HT-29 (cell line): ENCODE data around the gene ZGLP1. TPM values are rescaled to one million over a fixed set of nuclear protein-coding genes. Genes with fewer than 3 reads are reported as not detected.
"Not testable (repeated sequence)": the region's sequence is repeated elsewhere in the genome, so short reads cannot be mapped to it uniquely, and the experiment has no call there.

Source experiments
- DNase-seq: peaks from one replicate; pipeline ENCODE4 v3.0.0-alpha.2; 2015; ENCODE audit warnings: low spot score
- total RNA-seq: library from RNA; depleted of rRNA; stranded (reverse); fragments of >200 nt; shearing (Covaris generic); gene quantifications from 2 replicates; pipeline ENCODE4 v1.2.3, GENCODE V29; 2014; rRNA removed

ZGLP1 gene
- total RNA-seq: 0.16 and 0.51 TPM in 2 replicates

DNA sequence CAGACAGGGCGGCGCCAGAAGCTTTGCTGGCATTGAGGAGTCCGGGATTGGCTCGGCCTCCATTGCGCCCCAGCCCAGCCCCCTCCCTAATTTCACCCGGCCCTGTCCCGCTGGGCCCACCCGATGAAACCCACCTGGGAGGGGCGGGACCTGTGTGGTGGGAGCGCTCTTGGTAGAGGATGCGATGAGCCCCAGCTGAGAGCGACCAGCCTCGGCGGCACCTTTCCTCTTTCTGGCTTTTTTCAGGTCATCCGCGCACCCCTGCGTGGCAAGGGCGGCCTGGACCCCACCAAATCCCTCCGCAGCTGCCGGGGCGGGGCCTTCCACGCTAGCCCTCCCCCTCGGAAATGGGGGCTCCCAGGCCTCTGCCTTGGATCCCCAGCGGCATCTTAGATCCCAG, at the start of gene ZGLP1:
ZGLP1 (minus strand) TSS at position 393 of the 400 bp plus-strand sequence.
- DNase-seq: no peak

DNA sequence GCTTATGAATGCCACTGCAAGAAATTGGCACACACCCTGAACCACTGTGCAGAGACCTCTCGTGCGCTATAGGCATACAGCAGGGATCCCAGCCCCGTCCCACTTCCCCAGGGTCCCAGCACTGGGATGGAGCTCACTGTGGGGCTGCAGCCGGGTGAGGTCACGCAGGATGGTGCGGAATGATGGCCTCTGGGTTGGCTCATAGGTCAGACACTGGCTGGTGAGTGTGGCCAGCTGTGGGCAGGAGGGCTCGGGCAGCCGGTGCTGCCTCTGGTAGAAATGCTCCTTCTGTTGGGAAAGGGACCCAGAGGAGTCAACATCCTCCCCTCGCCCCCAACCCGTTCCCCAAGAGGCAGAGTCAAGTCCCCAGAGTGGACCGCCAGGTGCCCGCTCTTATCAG, 46.8 kb upstream of the ZGLP1 start:
- DNase-seq: no peak

DNA sequence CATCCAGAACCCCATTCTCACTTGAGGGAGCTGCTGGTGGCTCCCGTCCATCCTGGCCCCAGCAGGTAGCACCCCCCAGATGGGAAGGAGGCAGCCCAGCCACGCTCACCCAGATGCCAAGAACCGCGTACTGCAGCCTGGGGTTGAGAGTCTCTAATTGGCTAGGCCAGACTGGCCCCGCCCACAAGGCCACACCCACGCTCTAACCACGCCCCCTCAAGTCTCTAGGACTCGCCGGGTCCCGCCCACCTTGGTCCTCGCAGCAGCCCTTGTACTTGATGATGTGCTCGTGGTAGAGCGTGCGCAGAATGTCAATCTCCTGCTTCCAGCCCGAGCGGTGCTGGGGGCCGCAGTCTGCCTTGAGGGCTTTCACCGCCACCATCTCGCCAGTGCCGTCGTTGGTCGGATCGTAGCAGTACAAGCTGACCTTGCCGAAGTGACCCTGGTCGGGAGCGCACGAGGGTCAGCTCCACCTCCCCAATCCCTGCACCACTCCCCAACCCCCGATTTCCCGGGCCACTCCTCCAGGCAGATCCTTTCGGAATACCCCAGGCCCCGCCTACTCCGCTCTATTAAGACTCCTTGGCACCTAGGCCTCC, 44.3 kb upstream of the ZGLP1 start:
- peak; percentile 4 for DNase-seq

DNA sequence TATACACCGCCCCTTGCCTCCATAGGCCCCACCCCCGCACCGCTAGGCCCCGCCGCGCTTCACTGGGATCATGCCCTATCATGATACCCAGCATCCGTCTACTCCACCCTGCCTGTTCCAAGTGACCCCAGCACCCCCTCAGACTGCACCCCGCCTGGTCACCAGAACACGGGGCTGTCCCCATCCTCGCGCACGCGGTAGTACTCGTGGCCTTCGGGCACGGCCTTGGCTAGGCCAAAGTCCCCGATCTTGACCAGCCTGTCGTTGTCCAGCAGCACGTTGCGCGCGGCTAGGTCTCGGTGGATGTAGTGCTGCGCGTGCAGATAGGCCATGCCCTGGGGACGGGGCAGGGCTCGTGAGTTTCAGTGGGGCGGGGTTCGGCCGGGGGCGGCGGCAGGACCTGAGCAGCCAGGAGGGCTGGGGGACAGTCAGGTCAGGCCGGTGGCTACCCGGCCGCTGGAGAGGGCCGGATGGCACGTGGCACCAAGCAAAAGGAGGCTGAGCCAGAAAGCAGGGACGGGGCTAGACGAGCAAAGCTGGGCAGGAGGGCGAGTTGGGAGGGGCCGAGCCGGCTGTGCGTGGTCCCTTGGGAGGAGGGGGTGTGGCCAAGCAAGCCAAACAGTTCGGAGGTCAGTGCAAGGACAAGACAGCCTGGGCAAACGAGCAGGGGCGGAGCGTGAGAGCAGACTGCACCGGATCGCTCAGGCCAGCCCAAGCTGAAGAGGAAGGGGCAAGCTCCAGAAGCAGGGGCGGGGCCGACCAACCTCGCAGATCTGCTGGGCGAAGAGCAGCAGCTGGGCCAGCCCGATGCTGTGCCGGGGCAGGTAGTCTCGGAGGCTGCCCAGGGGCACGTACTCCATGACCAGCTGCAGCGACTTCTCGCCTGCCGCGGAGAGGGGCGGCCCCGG, 43.4 kb upstream of the ZGLP1 start:
- DNase-seq: no peak

DNA sequence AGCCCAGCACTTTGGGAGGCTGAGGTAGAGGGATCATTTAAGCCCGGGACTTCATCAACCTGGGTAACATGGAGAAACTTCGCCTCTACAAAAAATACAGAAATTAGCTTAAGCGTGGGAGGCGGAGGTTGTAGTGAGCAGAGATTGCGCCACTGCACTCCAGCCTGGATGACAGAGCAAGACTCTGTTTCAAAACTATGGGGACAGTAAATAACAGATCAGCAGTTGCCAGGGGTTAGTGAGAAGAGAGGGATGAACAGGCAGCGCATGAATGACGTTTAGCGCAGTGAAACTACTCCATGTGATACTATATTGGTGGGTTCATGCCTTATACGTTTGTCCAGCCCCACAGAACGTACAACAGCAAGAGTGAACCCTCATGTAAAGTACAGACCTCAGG, 36.9 kb upstream of the ZGLP1 start:
- DNase-seq: no peak

DNA sequence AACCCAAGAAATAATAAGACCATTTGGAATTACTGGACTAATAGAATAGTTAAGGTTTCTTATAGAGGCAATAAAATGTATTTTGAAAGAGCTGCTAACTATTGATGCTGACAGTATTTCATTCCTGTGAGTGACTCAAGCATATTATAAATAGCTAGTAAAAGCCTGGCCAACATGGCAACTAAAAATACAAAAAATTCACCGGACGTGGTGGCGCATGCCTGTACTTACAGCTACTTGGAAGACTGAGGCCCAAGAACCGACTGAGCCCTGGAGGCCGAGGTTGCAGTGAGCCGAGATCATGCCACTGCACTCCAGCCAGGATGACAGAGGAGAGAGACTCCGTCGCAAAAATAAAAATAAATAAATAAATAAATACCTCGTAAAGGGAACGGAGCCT, 35.2 kb upstream of the ZGLP1 start:
- no peak for DNase-seq

DNA sequence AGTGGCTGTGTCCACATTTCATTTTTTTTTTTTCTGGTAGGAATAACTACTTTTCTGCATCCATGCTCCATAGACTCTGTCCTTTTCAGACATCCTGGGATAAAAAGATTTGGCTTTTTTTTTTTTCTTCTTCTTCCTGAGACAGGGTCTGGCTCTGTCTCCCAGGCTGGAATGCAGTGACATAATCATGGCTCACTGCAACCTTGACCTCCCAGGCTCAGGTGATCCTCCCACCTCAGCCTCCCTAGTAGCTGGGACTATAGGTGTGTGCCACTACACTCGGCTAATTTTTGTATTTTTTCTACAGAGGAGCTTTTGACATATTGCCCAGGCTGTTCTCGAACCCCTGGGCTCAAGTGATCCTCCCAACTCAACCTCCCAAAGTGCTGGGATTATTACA, 33.9 kb upstream of the ZGLP1 start:
- no peak for DNase-seq

DNA sequence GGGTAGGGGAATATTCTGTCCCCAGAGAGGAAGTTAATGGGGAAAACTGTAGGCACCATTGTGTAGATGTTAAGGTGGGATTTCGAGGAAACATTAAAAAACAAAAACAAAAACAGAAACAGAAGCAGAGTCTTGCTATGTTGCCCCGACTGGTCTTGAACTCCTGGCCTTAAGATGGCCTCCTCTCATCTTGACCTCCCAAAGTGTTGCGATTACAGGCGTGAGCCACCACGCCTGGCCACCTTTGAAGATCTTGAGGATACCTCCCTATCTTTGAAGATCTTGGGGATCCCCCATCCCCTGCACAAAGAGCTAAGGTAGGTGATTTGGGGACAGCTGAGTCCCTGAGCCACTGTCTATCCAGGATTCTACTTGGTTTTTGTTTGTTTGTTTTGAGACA, 30.4 kb upstream of the ZGLP1 start:
- no peak for DNase-seq

DNA sequence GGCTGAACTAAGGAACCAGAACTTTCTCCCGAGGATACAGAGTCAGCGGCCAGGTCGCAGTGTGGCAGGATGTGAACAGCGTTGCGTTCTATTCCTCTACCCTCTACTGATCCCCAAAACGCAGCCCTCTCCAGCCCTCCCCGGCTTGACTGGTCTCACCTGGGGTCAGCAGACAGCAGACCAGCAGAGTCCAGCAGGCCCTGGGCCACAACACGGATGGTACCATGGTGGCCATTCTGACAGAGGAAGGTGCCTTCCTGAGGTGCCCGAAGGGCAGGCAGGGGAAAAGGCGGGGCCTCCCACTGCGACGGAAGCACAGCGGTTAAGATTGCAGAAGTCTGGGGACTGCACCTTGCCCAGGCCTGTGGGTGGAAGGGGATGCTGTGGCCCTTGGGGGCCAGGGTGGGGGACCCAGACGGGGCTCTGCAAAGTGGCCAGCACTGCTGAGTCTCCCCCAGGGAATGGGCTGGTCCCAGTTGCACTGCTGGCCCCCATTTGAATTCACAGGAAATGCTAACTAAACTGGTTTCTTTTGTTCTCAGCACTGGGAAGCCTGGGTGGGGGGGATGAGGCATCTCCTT, 29.9 kb upstream of the ZGLP1 start, which contains the start of gene ICAM3:
ICAM3 (minus strand) TSS at position 245 of the 581 bp plus-strand sequence; CDS start at position 235, 10 bp downstream.
- no peak for DNase-seq

DNA sequence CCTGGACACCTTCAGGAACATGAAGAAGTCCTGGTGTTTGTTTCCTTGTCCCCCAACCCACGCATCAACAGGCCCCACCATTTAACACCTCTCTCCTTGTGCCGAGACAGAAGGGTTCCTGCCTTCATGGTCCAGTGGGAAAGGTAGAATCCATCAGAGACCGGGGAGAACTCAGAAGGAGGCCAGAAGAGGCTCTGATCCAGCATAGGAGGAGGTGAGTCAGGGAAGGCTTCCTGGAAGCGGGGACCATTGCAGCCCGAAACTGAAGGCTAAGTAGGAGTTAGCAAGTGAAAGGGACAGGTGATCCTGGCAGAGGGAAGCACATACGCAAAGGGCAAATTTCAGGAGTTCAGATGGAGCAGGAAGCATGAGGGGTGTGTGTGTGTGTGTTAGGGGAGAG, 29.3 kb upstream of the ZGLP1 start:
- DNase-seq: no peak

DNA sequence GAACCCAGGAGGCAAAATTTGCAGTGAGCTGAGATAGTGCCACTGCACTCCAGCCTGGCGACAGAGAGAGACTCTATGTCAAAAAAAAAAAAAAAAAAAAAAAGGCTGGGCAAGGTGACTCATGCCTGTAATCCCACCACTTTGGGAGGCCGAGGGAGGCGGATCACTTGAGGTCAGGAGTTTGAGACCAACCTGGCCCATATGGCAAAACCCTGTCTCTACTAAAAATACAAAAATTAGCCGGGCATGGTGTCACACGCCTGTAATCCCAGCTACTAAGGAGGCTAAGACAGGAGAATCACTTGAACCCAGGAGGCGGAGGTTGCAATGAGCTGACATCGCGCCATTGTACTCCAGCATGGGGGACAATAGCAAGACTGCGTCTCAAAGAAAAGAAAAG, 27.1 kb upstream of the ZGLP1 start:
- not testable (repeated sequence) for DNase-seq

DNA sequence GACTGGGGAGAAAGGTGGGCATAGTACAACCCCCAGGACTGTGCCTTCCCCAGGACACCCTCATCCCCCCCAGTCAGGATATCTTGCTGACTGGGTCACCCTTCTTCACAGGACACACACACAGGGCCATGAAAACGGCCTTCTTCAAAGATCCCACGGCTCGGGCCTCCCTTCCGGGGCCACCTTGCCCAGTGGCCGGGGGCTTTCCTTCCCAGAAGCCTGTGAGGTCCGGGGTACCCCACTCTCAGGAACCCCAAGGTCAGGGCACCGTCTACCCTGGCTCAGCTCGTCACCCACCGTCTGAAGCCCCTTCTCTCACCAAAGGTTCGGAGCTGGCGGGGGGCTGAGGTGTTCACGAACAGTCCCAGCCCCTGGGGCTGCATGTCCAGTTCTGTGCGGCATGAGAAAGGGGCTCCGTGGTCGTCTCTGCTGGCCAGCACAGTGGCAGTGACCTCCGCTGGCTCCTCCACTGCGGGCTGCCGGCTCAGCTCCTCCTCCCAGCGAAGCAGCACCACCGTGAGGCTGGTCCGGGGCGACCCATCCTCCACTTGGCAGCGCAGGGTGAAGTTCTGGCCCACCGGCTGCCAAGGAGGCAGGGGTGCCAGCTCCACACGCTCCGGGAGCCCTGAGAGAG, 25.9 kb upstream of the ZGLP1 start:
- DNase-seq: no peak

DNA sequence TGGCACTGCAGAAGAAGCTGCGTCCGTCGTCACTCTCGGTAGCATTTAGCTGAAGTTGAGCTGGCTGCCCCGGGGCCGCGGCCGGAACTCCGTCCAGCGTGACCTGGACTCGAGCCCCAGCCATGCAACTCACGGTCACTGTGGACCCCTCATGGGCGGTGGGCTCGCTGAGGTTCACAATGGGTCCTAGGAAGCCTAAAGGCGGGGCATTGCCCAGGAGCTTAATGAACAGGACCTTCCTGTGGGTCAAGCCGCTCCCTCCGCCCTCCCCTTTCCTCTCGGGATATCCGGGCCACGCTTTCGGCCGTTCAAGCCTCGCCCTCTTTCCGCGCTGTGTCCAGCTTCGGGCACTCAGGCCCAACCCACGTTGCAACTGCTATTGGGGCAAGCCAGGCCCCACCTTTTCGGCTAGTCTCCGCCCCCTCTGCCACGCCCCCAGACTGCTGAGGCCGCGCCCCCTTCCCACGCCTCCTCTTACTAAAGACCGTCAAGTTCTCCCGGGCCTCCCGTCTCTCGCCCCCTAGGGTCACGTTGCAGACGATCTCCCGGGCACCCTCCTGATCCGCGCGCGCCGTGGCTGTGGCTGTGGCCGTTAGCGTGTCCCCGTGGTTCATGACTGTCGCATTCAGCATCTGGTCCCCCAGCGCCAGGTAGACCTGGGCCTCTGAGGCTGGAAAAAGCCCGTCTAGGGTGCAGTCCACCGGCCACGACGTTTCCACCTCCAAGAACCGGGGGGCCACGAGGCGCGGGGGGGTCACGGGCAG, 25.2 kb upstream of the ZGLP1 start:
- DNase-seq: peak; percentile 90

DNA sequence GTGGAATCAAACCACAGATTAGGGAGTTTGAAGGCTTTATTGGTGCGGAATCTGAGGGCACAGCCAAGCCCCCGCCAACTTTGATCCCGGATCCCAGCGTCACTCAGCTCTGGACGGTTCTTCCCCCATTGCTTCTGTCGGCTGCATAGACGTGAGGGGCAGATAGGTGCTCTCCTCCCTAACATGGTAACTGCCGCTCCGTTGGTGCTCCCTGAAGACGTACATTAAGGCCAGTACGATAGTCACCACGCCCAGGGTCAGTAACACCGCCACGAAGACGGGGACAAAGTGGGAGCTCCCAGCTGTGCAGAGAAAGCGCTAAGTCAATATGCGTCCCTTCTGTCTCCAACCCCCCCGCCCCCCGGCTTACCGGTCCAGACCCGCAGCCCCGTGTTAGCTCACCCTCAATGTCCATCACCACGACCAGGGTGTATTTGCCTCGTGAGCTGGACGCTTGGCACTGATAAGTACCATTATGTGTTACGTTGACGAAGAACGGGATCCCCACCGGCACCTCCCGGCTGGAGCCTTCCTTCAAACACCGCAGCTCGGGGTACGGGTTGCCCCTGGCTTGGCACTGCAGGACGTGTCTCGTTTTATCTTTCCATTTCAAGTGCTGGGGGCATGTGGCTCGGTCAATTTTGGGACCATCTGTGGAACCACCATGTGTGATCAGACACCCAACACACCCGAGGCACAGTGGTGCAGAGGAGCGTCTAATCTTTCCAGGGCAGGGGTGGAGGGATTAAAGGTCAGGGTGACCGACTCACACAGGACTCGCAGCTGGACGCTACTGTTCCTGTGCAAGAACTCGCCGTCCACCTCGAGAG, 24.4 kb upstream of the ZGLP1 start:
- DNase-seq: no peak

DNA sequence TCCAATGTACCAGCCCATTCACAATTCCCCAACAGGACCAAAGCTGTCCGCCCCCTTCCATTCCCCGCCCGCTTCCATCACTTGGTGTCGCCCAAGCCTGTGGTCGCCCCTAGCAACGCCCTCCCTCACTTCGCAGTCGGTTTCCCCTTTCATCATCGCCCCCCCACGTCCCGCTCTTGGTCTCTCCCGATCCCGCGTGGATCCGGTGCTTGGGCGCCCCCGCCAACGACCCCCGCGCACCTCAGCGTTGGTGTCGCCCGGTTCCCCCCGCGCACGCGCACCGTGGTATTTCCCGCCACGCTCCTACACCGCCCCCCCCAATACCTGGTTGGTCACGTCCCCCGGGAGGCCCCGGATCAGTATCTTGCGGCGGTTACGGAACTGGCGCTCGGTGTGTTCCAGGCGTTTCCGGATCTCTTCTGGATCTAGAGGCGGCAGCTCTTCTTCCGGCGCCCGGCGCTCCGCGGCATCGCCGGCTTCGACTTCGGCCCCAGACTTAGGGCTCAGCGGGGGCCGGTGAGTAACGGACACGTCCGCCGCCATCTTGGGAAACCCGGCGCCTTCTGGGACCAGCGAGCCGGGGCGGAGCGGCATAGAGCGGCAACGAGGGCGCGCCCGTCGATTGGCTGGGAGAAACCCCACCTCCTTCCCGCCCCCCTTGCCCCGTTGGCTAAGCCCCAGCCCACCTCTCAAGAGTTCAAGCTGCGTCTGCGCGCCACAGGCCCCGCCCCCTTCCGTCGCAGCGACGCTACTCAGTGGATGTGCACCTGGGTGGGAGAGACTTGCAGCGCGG, 23.5 kb upstream of the ZGLP1 start, which contains the start of gene RAVER1:
RAVER1 (minus strand) TSS at position 565 of the 793 bp plus-strand sequence; CDS start at position 543, 22 bp downstream.
- DNase-seq: peak; percentile 94

DNA sequence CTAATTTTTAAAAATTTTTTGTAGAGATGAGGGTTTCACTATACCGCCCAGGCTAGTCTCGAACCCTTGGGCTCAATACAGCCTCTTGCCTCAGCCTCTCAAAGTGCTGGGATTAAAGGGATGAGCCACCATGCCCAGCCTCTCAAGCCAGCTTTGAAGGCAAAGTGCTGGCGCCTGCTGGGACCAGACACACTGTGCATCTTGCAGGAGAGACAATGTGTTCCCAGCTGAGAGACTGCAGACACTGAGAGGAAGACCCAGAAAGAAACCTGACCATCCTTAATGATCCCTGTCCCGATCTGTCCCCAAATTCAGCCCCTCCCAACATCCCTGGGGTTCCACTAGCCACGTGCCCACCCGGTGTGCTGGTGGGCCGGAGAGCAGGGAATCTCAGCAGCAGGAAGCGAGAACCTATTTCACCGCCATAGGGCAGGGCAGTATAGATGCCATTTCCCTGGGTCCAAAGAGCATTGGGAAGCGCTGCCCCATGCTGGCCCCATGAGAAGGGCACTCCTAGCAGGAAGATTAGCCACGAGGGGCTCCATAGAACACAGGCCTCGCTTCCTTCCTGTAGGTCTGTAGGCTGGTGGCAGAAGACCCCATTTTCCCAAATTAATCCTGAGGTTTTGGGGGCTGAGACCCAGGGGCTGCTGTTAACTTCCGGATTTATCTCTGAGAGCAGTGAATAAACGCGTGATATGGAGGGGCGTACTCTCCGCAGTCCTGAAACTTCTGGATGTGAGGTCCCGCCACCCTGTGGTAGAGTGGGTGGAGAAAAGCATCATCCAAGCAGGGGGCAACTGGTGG, 22.7 kb upstream of the ZGLP1 start:
- DNase-seq: no peak

DNA sequence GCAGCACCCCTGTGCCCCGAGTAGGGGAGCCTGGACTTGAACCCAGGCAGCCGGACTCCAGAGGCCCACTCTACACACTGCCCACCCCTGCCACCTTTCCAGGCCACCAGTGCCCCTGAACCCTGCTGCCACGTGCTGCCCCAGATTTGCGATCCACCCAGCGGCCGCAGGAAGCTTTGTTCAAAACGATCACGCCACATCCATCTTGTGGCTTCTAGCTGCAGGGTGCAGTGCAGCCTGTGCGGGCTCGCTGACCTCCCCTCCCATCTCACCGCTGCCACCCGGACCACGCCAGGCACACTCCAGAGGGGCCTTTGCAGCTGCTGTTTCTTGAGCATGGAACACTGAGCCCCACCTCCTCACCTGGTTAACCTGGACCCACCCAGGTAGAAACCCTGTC, 19.9 kb upstream of the ZGLP1 start:
- no peak for DNase-seq

DNA sequence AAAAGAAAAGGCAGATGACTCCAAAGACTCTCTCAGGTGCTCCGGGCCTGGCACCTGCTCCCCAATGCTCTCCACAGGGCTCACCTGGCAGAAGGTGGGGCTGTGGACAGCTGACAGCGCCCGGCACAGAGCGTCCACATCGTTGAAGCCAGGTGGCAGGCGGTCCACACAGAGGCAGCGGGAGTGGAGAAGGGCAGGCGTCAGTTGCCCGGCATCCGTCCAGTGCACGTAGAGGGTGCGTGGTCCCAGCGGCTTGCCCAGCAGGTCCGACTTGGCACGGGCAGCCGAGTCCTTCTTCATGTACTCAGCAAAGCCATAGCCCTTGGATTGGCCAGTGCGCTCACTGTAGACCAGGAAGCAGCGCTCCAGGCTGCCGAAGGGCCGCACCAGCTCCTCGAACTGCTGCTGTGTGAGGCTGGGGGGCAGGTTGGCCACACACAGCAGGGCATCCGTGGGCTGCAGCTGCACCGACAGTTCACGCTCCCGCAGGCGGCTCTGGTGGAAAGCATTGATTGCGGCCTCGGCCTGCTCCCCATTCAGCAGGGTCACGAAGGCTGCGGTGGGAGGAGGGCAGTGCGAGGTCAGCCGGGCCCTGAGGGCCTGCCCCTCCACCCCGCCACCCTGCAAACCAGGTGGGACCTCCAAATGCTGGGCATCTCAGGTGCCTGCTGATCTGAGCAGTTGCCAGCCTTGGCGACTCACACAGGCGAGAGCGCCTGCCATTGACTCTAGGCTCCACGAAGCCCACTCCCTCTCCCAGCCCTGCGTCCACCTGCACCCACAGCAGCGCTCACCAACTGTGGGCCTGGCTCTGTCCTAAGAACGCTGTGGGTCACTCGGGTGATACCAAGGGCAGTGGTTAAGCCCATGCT, 19.2 kb upstream of the ZGLP1 start:
- DNase-seq: no peak
